Measurements from ENCODE around the gene PTPRD.

PTPRD gene

DNA sequence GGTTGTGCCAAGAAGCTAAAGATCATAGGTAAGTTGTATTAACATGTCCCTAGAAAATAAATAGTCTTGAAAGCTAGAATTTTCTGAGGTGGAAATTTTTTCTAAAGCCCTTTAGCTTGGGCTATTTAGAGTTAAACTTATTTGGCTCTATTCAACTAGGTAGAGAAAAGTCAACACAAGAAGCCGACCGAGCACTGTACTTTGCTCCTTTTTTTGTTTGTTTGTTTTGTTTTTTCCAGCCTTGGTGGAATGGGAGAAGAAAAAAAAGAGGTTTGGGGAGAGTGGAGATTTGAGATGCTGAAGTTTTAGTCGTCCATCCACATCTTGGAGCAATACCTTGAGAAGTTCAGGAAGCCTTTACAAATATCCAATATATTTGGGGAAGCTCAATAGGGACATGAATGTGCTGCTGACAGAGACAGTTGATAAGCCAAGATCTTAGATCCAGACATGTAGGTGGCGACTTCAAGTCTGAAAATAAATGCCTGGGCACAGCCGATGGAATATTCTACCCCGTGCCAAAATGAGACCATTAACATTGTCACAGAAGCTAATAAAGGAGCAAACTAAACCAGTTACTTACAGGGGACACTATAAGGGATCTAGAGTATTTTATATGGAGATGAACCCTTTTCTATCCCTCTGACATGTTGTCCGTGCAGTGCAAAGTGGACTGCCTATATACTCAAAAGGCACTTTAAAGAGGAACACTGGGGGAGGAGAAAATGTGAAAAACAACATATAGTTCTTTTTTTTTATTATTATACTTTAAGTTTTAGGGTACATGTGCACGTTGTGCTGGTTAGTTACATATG is 466.1 kb downstream of the PTPRD start:
- no peak for DNase-seq

DNA sequence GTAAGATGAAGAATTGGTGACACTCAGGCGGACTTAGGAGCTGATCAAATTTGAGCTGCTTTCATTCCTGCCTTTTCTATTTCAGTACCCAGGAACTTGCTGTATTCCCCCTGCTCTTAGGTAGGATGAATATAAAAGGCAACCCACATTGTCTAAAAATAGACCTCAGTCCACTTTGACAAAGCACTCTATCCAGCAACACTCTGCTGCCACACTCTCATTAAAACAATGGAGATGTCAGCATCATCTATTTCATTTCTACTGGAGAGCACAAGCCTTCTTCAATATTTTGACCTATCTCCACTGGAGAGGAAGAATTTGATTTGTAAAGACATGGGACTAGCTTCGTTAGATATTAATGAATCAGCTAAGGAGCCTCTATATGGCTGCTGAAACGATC is 468.4 kb downstream of the PTPRD start:
- no peak for DNase-seq

DNA sequence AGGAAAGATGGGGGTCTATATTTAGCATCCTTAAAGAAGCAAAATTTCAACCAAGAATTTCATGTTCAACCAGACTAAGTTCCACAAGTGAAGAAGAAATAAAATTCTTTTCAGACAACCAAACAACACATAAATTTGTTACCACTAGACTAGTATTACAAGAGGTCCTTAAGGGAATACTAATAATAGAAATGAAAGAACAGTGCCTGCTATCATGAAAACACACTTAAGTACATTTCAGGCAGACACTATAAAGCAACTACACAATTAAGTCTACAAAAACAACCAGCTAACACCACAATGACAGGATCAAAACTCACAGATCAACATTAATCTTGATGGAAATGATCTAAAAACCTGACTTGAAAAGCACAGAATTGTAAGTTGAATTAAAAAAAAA is 477.2 kb downstream of the PTPRD start:
- DNase-seq: no peak

DNA sequence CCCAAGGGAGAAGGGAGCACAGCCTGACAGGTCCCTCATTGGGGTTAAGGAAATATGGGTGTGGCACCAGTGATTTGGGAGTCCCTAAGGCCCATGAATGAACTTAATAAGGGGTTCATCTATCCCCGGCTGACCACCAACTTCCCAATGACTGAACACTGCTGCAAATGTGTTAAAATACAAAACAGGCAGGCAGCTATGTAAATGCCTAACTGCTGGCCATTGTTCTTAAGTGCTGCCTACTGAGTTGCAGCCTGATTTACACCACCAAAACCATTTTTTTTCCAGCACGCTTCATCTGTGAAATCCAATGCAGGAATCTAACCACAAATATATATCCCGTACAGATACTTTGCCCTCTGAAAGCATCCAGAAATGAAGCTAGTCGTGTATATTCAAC is 478.5 kb downstream of the PTPRD start:
- no peak for DNase-seq

DNA sequence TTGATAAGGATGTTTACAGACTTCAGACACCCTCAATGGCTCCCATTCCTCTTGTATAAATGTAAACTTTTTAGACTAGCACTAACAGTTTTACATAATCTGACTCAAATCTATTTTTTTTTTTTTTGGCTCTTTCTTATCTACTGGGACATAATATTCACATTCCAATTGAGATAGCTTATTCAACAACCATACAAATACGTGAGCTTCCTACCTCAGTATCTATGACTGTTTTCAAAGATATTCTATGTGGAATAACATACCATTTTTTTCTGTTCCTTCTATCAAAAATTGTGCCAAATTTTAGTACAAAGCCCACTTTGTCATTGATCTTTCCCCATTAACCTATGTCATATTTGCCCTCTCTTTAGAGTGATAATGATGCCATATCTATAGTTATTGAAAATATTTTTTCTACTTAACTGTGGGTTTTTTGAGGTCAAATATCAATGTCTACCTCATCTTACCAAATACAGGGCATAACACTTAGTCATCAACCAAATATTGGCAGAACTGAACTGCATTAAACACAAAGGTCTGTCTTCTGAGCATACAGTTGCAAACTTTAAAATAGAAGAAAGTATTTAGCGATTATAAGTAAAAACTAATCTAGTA is 482.6 kb downstream of the PTPRD start:
- DNase-seq: no peak

DNA sequence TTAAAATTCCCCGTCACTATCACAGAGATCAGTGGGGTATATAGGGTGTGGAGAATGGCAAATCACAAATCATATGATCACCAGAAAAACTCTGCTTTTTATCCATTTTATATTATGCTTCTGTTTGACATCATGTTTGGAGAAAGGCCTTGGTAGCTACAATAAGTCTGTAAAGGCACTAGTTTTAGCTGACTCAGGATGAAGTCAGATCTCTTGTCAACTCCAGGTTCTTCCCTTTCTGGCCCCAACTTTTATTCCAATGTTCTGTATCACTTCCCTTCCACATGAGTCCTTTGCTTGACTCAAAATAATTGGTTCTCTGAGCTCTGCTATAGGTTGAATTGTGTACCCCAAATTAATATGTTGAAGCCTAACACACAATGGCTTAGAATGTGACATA is 484.9 kb downstream of the PTPRD start:
- DNase-seq: no peak

DNA sequence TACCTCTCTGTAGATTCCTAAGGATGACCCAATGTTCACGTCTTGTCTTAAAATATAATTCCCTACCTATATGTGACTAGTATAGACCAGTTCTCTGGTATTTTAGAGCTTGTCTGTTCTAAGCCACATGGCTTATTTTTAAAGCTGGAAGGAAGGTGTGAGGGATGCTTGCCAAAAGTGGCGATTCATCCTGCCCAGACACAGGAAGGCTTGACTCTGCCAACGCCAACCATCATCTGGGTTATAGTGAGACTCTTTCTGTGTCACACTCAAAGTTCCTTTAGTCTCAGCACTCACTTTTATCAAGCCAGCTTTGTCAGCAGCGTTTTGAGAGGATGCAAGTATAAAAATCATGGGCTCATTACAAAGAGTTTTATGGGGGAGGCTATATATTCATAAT is 500.0 kb downstream of the PTPRD start:
- DNase-seq: no peak

DNA sequence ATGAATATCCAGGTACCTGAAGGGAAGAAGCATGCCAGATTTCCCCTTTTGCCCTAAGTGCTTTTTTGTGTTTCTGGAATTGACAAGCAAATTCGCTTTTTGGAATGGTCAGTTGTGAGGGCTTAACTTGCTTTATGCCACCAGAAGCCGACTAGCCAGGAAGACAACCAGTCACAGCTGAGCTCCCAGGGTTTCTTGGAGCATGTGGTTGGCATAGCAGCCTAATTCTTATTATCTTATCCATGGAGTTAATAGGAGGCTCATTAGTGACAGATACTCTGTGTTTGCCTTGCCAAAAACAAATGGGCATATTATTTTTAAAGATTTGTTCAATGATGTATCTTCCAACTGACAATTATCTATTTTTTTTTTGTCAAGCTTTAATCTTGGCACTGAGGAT is 500.7 kb downstream of the PTPRD start:
- no peak for DNase-seq

DNA sequence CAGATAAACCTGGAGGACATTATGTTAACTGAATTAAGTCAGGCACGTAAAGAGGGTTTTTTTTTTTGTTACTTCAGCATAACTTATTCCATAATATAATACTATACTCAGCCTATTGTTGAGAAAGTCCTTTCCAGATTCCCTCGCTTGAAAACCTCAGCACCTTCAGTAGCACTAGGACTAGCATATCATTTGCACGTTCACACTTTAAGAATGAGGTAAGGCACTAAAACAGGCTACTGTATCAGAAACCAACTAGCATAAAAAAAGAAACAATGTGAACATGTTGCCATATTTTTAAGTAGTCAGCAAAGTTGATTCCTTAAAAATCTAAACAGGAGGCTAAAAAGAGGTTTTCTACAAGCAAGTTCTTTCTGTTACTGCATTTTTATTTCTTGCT is 504.0 kb downstream of the PTPRD start:
- DNase-seq: no peak

DNA sequence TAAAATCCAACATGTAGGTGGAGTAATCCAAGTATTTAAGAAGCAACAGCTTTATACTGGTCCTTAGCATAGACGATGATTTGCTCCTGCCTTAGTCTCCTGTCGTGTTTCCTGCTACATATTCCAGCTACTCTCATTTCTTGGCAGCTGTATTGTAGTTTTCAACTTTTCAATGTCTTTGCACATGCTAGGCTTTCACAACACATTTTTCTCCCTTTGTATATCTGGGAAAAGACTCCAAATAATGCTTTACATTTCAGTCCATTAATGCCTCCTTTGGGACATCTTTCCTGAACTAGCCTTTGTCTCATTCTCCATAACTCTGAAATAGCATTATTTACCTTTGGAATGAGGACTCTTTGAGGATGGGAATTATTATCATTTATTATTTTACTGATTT is 508.0 kb downstream of the PTPRD start:
- no peak for DNase-seq

DNA sequence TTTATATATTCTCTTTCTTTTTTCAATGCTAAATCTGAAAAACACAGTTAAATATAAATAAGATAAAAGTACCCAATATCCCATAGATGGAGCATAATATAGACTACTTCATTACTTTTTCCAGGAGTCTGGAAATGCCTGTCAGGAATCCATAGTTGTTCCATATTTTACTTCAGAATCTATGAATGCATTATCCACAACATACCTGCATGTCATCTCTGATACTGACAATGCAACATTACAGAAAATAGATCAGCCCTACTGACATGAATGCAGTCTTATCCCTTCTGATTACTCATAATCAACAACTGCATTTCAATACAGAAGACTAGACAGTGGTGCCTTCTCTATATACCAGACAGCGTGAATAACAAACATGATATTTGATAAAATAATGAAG is 517.6 kb downstream of the PTPRD start:
- no peak for DNase-seq

DNA sequence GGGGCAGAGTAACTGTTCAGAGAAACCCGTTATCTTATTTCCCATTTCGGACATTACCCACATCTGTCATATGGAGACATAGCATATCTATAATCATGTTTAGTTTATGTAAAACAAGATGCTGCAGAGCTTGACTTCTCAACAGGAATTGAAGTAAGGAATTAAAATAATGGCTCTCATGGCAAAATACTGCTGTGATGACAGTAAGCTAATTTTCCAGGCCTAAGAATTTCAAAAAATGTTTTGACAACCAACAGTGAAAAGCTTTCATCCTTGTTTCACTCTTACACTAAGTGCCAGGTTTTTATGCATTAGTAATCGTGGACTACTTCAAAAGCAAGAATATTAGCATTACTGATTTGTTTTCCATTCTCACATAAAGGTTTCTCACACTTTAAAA is 518.2 kb downstream of the PTPRD start:
- no peak for DNase-seq

DNA sequence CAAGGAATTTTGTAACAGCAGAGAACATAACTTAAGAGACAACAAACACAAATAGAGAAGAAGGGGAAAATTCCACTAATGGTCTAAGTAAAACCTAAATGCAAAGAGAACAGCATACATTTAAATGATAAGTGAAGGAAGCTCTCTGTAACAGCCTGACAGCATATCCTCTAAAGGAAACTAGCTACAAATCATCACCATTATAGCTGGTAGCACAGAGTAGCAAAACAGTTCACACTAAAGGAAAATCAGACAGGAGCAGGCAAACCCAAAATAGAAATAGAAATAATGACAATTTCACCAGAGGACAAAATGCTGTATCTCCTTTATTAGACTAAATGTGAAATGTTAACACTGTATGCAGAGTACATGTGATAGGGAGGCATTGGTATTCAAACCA is 532.8 kb downstream of the PTPRD start:
- no peak for DNase-seq

DNA sequence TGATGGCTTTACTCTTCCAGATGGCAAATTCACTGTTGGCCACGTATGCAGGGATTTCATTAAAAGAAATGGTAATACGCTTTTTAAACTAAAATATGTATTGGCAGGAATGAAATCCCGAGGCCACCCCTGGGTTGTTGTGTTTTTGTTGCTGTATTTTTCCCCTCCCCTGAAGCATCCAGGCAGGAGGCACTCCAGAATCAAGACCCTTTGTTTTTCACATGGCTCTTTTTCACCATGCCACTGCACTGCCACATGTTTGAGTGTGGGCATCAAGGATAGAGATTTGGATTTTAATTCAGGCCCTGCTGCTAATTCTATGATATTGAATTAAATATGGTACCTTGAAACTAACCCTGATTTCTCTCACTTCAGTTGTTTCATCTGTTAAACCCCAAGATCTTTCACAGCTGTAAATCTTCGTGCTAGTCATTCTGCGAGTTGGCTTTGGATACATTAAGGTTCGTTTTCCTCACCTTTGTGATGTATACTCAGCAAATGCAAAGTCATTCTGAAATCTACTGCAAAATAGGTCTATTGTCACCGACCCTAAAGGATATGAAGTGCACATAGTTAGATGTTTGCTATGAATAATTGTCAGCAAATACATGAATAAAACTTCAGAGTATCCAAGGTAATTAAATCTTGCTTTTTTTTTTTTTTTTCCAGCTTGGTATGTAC is 533.4 kb downstream of the PTPRD start:
- no peak for DNase-seq

DNA sequence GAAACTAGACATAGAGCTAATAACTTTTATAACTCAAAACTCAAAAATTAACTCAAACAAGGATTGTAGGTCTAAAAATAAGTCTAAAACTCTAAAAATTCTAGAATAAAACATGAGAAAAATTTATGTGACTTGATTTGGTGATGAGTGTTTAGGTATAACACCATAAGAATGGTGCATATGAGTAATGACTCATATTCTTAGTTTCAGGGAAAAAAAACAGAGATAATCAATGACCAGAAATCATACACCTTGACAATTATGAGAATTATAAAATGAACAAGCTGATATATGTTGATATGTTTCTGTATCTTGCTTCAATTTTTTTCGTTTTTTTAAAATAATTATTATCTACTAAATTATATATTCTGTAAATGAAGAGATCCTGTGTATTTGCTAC is 541.2 kb downstream of the PTPRD start:
- no peak for DNase-seq

DNA sequence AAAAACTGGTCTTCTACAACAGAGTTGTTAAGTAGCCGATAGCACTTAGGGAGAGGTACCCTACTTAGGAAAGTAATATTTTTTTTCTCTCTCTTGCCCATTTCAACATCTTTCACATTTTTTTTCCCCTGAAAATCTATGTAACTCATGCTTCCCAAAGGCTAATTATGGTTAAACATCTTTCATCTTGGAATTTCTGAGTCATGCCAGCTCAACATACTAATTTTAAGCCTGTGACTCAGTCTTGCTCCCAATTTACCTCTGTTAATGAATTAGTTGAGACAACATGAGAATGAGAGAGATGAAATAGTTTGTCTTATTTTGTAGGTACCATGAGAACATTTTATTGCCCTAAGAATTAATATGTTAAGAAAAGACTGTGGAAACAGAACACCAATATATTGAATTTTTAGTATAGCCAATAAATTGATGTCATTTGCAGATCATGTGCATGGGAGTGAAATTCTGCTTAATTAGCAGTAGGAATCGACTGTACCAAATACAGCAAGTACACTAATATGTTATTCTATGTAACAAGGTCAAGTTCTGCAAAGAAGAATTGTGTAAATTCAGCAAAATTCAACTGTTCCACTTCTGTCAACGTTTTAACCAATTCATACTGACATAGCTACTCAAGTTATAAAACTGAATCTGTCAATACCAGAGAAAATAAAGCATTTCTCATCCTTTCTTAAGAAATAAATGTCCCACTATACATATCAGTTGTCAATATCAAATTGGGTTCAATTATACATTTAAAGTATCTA is 550.0 kb downstream of the PTPRD start:
- DNase-seq: no peak

DNA sequence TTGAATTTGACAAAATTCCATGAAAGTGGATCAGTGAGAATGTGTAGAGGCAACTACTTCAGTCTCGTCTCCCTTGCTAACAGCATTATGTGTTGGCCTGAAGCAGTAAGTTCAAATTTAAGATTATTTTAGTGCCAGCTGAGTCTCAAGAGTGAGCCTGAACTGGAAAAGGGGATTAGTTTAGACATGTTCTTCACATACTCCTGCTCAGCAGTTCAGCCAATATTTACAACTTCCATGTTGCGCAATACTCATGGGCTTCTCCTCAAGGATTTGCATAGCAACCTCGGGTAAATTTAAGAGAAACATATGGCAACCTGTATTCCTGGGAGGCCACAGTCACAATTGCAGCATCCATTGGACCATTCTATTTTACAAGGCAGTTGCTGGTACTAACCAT is 553.8 kb downstream of the PTPRD start:
- no peak for DNase-seq

DNA sequence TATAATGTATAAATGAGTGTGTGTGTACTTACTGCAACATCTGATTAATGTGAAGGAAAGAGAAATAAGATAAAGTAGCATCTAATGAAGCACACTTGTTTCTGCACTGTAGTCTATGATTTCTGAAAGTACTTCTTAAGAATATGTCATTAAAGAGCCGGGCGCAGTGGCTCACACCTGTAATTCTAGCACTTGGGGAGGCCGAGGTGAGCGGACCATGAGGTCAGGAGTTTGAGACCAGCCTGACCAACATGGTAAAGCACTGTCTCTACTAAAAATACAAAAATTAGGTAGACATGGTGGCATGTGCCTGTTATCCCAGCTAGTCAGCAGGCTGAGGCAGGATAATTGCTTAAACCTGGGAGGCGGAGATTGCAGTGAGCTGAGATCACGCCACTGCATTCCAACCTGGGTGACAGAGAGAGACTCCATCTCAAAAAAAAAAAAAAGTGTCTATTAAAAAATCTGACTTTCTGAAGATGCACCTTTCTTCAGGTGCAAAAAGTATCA is 556.9 kb downstream of the PTPRD start:
- no peak for DNase-seq

DNA sequence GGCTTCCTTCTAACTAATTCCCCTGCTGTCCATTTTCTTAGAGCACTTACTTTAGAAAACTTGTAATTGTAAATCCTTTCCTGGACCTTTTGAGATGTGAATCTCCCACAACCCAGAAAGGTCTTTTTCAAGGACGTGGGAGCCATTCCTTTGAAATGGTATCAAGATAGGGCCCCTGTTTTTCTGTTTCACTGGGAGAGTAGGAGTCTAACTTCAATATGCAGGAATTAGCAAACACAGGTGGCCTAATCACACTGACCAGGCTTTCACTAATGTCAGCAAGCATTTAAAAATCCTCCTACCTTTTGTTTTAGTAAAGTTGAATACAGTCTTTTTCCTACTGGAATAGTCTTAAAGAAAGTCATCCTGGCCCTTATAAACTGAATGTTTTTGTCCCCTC is 558.3 kb downstream of the PTPRD start:
- DNase-seq: no peak

DNA sequence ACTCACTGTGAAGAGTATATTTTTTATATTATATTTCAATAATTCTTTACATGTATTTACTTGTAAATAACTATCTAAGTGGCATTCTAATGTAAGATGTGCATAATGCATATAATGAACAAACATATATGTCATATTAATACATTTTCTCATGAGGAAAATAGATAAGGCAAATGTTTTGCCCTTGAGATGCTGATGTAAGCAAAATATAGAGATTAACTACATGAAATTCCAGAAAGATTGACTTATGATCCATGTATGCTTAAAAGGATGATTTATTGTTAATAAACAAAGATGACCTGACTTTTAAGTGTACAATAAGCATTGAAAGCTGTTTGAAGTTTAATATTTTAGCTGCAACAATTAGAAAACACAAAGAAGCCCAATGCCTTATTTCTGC is 559.9 kb downstream of the PTPRD start:
- no peak for DNase-seq

DNA sequence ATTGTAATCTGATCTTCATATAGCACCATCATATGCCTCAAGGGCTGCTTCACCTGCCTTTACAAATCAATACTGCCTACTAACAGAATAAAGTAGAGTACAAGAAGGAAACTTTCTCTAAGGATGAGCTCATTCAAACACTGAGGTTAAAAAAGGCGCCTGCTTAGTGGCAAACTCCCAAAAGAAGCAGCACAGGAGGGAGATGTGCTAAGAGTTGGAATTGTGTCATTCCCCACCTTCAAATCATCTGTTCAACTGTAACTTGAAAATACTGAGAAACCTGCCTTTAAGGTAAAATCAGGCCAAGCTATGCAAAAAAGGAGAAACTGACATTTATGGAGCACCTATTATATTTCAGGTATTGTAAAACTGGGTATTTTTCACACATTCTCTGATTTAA is 560.6 kb downstream of the PTPRD start:
- no peak for DNase-seq

DNA sequence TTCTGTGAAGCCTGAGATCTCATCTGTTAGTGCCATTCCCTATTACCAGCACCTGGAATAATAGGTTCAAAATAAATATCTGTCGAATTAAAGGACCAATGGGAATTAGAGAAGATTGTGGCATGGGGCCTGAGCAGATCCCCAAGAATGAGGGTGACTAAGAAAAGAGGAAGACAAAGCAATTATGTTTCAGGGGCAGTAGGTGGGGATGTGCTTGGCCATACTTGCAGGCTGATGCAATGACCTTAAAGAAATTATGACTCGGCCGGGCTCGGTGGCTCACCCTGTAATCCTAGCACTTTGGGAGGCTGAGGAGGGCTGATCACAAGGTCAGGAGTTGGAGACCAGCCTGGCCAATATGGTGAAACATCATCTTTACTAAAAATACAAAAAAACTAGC is 562.8 kb downstream of the PTPRD start:
- no peak for DNase-seq

DNA sequence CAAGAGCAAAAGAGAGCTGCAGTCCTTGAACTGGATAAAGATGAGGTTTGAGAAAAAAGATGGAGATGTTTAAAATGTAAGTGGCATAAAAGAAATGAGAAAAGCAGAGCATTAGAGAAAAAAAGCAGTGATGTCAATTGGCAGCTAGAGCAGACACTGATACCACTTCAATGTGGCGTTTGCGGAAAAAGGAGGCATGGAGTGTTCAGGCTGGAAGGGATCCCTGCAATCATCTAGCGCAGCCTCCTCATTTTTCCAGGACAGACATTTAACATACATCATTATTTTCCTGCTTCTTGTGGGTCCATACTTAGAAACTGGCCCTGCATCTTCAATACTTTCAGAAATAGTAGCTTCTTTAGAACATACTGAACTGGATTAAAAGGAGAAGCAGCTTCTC is 563.8 kb downstream of the PTPRD start:
- no peak for DNase-seq
